ENCODE data around the gene ANLN. TPM values are rescaled to one million over a fixed set of nuclear protein-coding genes. Genes with fewer than 3 reads are reported as not detected.

Gene ANLN
- total RNA-seq, 1 experiment from 2014 or later = 130 TPM

- Histone ChIP-seq H3K9ac (ENCODE audit: low read length) (no peak overlapping the region), H3K27ac (ENCODE audit: low read depth, low read length) (no peak overlapping the region), H3K4me1 (ENCODE audit: control insufficient read depth in 1 of 2, insufficient read depth in 2 of 2, low read length in 2 of 2) (no peaks in the 10 kb centered on the region), H3K4me3 (replicated peaks in 1 of 2; ENCODE audit: low read depth in 1 of 2, low read length in 2 of 2) (no peak overlapping the region), H3K27me3 (ENCODE audit: insufficient read depth, low read length) (no peaks in the 10 kb centered on the region), H3K9me3 (ENCODE audit: control insufficient read depth in 1 of 2, insufficient read depth in 1 of 2, low read depth in 1 of 2, low read length in 2 of 2) (no peaks in the 10 kb centered on the region), H3K79me2 (ENCODE audit: insufficient read depth, low read length) (no peaks in the 10 kb centered on the region), H3K9me2 (ENCODE audit: insufficient read depth) (no peaks in the 10 kb centered on the region), H3K36me3 (ENCODE audit: control insufficient read depth in 1 of 2, insufficient read depth in 2 of 2, low read length in 2 of 2) (no peaks in the 10 kb centered on the region), H2AFZ (ENCODE audit: low read depth, low read length, poor library complexity, severe bottlenecking) (no peak overlapping the region), H3K4me2 (ENCODE audit: low read length) (no peak overlapping the region), H4K20me1 (ENCODE audit: insufficient read depth) (no peaks in the 10 kb centered on the region)
- peak; percentile 67 for ATAC-seq
- BruUV-seq (replicated peaks) = no TSS peak
- RAD21 ChIA-PET (ENCODE audit: low non-redundant PET in 1 of 2, low total read pairs in 2 of 2, uncharacterized antibody in 2 of 2, unreplicated experiment in 2 of 2) = interaction anchor here (0.6 to 1.6 kb wide), 9 partner anchors 13 to 711 kb away, joined by 3 to 12 read pairs (median 6); no protein-coding TSS in a partner anchor
- DNase-seq (ENCODE audit: low read depth, low spot score) = peak; percentile 59
- CTCF ChIA-PET = interaction anchor here (0.6 to 2.0 kb wide), 16 partner anchors 9 to 717 kb away, joined by 3 to 25 read pairs (median 5); no protein-coding TSS in a partner anchor
- intact Hi-C loops (cut with micrococcal nuclease) = loop anchor here (1.0 to 5.0 kb wide), 5 partner anchors 182 to 713 kb away; no protein-coding TSS in a partner anchor
- POLR2A ChIA-PET = interaction anchor here (1.6 kb wide), 1 partner anchor 183 kb away, joined by 5 read pairs; no protein-coding TSS in a partner anchor
- no peak for TF ChIP-seq YY1 (IDR thresholded peaks at IDR 0.05; ENCODE audit: extremely low read depth, insufficient replicate concordance, low read depth, low read length)
- no peak for TF ChIP-seq REST (IDR thresholded peaks at IDR 0.05; ENCODE audit: low read depth)
- no peak for TF ChIP-seq POLR2AphosphoS5 (IDR thresholded peaks at IDR 0.05; ENCODE audit: low read depth, low read length)
- TF ChIP-seq EGR1 (IDR thresholded peaks at IDR 0.05; ENCODE audit: low read depth) = no peak
- TF ChIP-seq, protein P1, sequence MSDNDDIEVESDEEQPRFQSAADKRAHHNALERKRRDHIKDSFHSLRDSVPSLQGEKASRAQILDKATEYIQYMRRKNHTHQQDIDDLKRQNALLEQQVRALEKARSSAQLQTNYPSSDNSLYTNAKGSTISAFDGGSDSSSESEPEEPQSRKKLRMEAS (IDR thresholded peaks at IDR 0.05) = no peak
- TF ChIP-seq POLR2A (IDR thresholded peaks at IDR 0.05; ENCODE audit: borderline replicate concordance, extremely low read depth, insufficient read depth, insufficient read length) = no peak
- TF ChIP-seq FOSL1 (IDR thresholded peaks at IDR 0.05; ENCODE audit: low read depth) = no peak
- TF ChIP-seq ZFX (IDR thresholded peaks at IDR 0.05) = no peak
- TF ChIP-seq, protein P2, sequence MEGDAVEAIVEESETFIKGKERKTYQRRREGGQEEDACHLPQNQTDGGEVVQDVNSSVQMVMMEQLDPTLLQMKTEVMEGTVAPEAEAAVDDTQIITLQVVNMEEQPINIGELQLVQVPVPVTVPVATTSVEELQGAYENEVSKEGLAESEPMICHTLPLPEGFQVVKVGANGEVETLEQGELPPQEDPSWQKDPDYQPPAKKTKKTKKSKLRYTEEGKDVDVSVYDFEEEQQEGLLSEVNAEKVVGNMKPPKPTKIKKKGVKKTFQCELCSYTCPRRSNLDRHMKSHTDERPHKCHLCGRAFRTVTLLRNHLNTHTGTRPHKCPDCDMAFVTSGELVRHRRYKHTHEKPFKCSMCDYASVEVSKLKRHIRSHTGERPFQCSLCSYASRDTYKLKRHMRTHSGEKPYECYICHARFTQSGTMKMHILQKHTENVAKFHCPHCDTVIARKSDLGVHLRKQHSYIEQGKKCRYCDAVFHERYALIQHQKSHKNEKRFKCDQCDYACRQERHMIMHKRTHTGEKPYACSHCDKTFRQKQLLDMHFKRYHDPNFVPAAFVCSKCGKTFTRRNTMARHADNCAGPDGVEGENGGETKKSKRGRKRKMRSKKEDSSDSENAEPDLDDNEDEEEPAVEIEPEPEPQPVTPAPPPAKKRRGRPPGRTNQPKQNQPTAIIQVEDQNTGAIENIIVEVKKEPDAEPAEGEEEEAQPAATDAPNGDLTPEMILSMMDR (IDR thresholded peaks at IDR 0.05 in 2 of 3, conservative IDR thresholded peaks at IDR 0.05 in 1 of 3; ENCODE audit: borderline replicate concordance in 1 of 3, insufficient read depth in 1 of 3, low read depth in 2 of 3, low read length in 2 of 3) = peak; percentile 70 to 83 (median 82)
- TF ChIP-seq JUND (IDR thresholded peaks at IDR 0.05) = no peak
- no peak for TF ChIP-seq SIN3A (IDR thresholded peaks at IDR 0.05; ENCODE audit: low read depth)
- no peak for TF ChIP-seq EZH2phosphoT487 (IDR thresholded peaks at IDR 0.05; ENCODE audit: borderline replicate concordance)
- no peak for TF ChIP-seq SP1 (IDR thresholded peaks at IDR 0.05; ENCODE audit: low read depth)
- no peak for TF ChIP-seq ELF1 (IDR thresholded peaks at IDR 0.05; ENCODE audit: borderline replicate concordance, low read depth)
- peak; percentile 93 for TF ChIP-seq RAD21 (IDR thresholded peaks at IDR 0.05; ENCODE audit: low read depth)
- no peak for TF ChIP-seq ZBTB33 (IDR thresholded peaks at IDR 0.05; ENCODE audit: extremely low read depth, insufficient replicate concordance, low read length)
- no peak for TF ChIP-seq CEBPB (IDR thresholded peaks at IDR 0.05; ENCODE audit: low read depth)
- no peak for TF ChIP-seq SRF (IDR thresholded peaks at IDR 0.05; ENCODE audit: low read depth)
- TF ChIP-seq CBX3 (IDR thresholded peaks at IDR 0.05; ENCODE audit: low read depth) = no peak
- peak; percentile 63 for TF ChIP-seq TCF7L2 (IDR thresholded peaks at IDR 0.05; ENCODE audit: borderline replicate concordance, extremely low read depth, insufficient read depth, insufficient read length)
- TF ChIP-seq ZNF274 (IDR thresholded peaks at IDR 0.05; ENCODE audit: low read depth, low read length) = no peak
Observed at GRCh38 chr7:36487756-36488336, 98.2 kb downstream of the ANLN start.
